MM.1S (cell line): ENCODE data around the gene LTBP3.

Experiments
- DNase-seq: peaks from one replicate; pipeline ENCODE4 v3.0.0-alpha.2; 2015
- H2AFZ ChIP-seq: fragments of 300-600 bp; sonication (generic); 2 replicates; pipeline ENCODE4 v1.6.0; 2016; ENCODE audit warnings: antibody characterized with exemption, low read length
- H3F3A ChIP-seq: fragments of 300-600 bp; sonication (generic); 2 replicates; pipeline ENCODE4 v1.6.1; 2016; ENCODE audit warnings: mild to moderate bottlenecking, antibody characterized with exemption, low read length, moderate library complexity, mixed read lengths; ENCODE audit not compliant: insufficient read depth
- H3K27ac ChIP-seq: fragments of 300-600 bp; sonication (generic); 2 replicates; pipeline ENCODE4 v1.5.1; 2016; ENCODE audit warnings: mild to moderate bottlenecking, low read length
- H3K27me3 ChIP-seq: fragments of 300-600 bp; sonication (generic); replicated peaks from 2 replicates; pipeline ENCODE4 v1.6.0; 2016; ENCODE audit warnings: low read length; ENCODE audit not compliant: insufficient read depth
- H3K36me3 ChIP-seq: fragments of 300-600 bp; sonication (generic); replicated peaks from 2 replicates; pipeline ENCODE4 v1.6.1; 2016; ENCODE audit warnings: mild to moderate bottlenecking, low read length, mixed read lengths; ENCODE audit not compliant: insufficient read depth
- H3K4me1 ChIP-seq: fragments of 300-600 bp; sonication (generic); 2 replicates; pipeline ENCODE4 v1.6.1; 2016; ENCODE audit warnings: low read length, mixed read lengths
- H3K4me2 ChIP-seq: fragments of 300-600 bp; sonication (generic); 2 replicates; pipeline ENCODE4 v1.6.0; 2016; ENCODE audit warnings: low read depth, low read length
- H3K4me3 ChIP-seq: fragments of 300-600 bp; sonication (generic); 2 replicates; pipeline ENCODE4 v1.5.1; 2016; ENCODE audit warnings: low read length, mixed read lengths
- H3K79me2 ChIP-seq: fragments of 300-600 bp; sonication (generic); 2 replicates; pipeline ENCODE4 v1.6.1; 2016; ENCODE audit warnings: mixed run types, low read length, mixed read lengths
- H3K9ac ChIP-seq: fragments of 300-600 bp; sonication (generic); 2 replicates; pipeline ENCODE4 v1.6.1; 2016; ENCODE audit warnings: low read length, mixed read lengths
- H3K9me2 ChIP-seq: fragments of 300-600 bp; sonication (generic); replicated peaks from 2 replicates; pipeline ENCODE4 v1.6.1; 2016; ENCODE audit warnings: mild to moderate bottlenecking, low read length, mixed read lengths; ENCODE audit not compliant: insufficient read depth
- H3K9me3 ChIP-seq: fragments of 300-600 bp; sonication (generic); replicated peaks from 2 replicates; pipeline ENCODE4 v1.6.1; 2016; ENCODE audit warnings: mild to moderate bottlenecking, low read length, mixed read lengths; ENCODE audit not compliant: insufficient read depth
- H4K20me1 ChIP-seq: fragments of 300-600 bp; sonication (generic); 2 replicates; pipeline ENCODE4 v1.6.1; 2016; ENCODE audit warnings: mild to moderate bottlenecking, low read length, moderate library complexity, mixed read lengths; ENCODE audit not compliant: insufficient read depth
- EZH2 ChIP-seq: fragments of 300-600 bp; sonication (generic); optimal IDR thresholded peaks from 2 replicates; pipeline ENCODE3; 2017; ENCODE audit warnings: low read depth, mild to moderate bottlenecking, antibody characterized with exemption, low read length, mixed read lengths
- EZH2phosphoT487 ChIP-seq: fragments of 300-600 bp; sonication (generic); IDR thresholded peaks from 2 replicates; pipeline ENCODE4 v1.6.1; 2018; ENCODE audit warnings: antibody characterized with exemption, low read length
- TF ChIP-seq, protein P1 (sequence below): fragments of 300-600 bp; sonication (generic); IDR thresholded peaks from 2 replicates; pipeline ENCODE4 v1.5.1; 2016; ENCODE audit warnings: antibody characterized with exemption, low read length, mixed read lengths

The LTBP3 gene

DNA sequence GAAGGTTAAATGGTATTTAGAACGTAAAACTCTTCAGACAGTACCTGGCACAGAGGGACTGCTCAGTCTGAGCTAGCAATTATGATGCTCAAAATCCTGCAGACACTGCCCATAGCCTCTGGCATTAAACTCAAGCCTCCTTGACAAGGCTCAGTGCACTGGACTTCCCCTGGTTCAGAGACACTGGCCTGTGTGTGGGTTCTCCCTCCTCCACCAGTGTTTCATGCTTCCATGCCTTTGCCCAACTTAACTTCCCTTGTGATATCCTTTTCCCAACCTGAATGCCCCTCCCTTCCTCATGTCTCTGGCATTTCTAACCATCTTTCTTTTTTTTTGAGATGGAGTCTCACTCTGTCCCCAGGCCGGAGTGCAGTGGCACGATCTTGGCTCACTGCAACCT lies 9.1 kb downstream of the LTBP3 start:
- Histone ChIP-seq H3K4me2 (no peak overlapping the region), H3K9me2 (no peaks in the 10 kb centered on the region), H3K27ac (no peak overlapping the region), H3K9me3 (no peaks in the 10 kb centered on the region), H3K4me3 (no peak overlapping the region), H3K36me3 (no peaks in the 10 kb centered on the region), H3K79me2 (peaks cover 3% of the 10 kb centered on the region; the same call in 1 of the 2 replicates), H2AFZ (no peak overlapping the region), H3K27me3 (no peaks in the 10 kb centered on the region), H4K20me1 (no peaks in the 10 kb centered on the region), H3F3A (peaks cover 28% of the 10 kb centered on the region), H3K9ac (no peak overlapping the region), H3K4me1 (peaks cover 36% of the 10 kb centered on the region)
- no peak for DNase-seq
- TF ChIP-seq, protein P1, sequence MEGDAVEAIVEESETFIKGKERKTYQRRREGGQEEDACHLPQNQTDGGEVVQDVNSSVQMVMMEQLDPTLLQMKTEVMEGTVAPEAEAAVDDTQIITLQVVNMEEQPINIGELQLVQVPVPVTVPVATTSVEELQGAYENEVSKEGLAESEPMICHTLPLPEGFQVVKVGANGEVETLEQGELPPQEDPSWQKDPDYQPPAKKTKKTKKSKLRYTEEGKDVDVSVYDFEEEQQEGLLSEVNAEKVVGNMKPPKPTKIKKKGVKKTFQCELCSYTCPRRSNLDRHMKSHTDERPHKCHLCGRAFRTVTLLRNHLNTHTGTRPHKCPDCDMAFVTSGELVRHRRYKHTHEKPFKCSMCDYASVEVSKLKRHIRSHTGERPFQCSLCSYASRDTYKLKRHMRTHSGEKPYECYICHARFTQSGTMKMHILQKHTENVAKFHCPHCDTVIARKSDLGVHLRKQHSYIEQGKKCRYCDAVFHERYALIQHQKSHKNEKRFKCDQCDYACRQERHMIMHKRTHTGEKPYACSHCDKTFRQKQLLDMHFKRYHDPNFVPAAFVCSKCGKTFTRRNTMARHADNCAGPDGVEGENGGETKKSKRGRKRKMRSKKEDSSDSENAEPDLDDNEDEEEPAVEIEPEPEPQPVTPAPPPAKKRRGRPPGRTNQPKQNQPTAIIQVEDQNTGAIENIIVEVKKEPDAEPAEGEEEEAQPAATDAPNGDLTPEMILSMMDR = no peak
- TF ChIP-seq EZH2 (no peak), EZH2phosphoT487 (no peak)

DNA sequence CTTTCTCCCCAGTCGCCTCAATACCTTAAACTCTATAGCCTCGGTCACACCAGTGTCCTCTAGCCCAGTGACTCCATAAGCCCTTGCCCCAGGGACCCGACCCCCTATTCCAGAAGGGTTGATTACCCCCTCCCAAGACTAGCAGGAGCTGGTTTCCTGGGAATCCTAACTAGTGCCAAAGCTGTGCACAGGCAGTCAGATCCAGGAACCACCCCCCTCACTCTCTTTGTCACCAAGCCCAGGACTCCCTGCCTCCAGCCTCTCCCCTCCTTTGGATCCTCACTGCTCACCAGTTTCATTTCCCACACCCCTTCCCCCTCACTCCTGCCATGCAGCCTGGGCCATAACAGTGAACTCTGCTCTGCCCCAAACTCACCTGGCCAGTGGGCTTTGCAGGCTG lies 9.8 kb downstream of the LTBP3 start:
- H3K9ac ChIP-seq = no peak overlapping the region
- no peaks in the 10 kb centered on the region for H3K27me3 ChIP-seq
- no peaks in the 10 kb centered on the region for H4K20me1 ChIP-seq
- no peaks in the 10 kb centered on the region for H3K36me3 ChIP-seq
- DNase-seq = no peak
- H3K79me2 ChIP-seq = peaks cover 3% of the 10 kb centered on the region; the same call in 1 of the 2 replicates
- no peaks in the 10 kb centered on the region for H3K9me2 ChIP-seq
- H3K4me2 ChIP-seq = no peak overlapping the region
- H2AFZ ChIP-seq = no peak overlapping the region
- TF ChIP-seq EZH2phosphoT487 (no peak), EZH2 (no peak)
- TF ChIP-seq, protein P1 = no peak
- no peak overlapping the region for H3K4me3 ChIP-seq
- H3K27ac ChIP-seq = no peak overlapping the region
- H3K4me1 ChIP-seq = peaks cover 36% of the 10 kb centered on the region
- peaks cover 28% of the 10 kb centered on the region for H3F3A ChIP-seq
- no peaks in the 10 kb centered on the region for H3K9me3 ChIP-seq

DNA sequence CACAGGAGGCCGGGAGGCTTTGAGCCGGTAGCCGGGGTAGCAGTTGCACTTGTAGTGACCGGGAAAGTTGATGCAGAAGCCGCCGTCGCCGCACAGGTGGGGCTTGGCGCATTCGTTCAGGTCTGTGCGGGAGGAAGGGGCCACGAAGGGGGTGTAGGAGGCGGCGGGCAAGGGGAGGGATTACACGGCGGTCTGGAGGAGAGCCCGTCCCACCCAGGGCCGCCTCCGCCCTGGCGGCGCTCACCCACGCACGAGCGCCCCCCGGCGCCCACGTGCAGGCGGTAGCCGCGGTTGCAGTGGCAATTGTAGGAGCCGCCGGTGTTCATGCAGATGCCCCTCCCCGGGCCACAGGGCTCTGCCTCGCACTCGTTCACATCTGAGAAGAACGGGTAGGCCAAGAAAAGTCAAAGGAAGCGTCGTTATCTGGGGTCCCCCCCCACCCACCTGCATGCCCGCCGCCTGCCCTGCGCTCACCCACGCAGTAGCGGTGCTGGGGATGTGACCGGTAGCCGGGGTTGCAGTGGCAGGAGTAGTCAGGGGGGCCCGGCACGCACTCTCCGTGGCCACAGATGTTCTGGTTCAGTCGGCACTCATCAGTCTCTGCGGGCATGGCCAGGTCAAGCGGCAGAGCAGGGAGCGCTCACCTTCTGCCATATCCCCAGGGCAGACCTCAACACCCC lies 10.6 kb downstream of the LTBP3 start:
- H3K9me3 ChIP-seq = no peaks in the 10 kb centered on the region
- H3K4me3 ChIP-seq = no peak overlapping the region
- peaks cover 3% of the 10 kb centered on the region; the same call in 1 of the 2 replicates for H3K79me2 ChIP-seq
- no peaks in the 10 kb centered on the region for H3K9me2 ChIP-seq
- H3F3A ChIP-seq = peaks cover 22% of the 10 kb centered on the region
- H3K9ac ChIP-seq = no peak overlapping the region
- TF ChIP-seq, protein P1 = no peak
- TF ChIP-seq EZH2phosphoT487 (no peak), EZH2 (no peak)
- peak overlapping the region; percentile 80; the same call in 1 of the 2 replicates for H3K4me2 ChIP-seq
- H4K20me1 ChIP-seq = no peaks in the 10 kb centered on the region
- H3K27me3 ChIP-seq = no peaks in the 10 kb centered on the region
- no peak overlapping the region for H3K27ac ChIP-seq
- H3K36me3 ChIP-seq = no peaks in the 10 kb centered on the region
- no peak overlapping the region for H2AFZ ChIP-seq
- H3K4me1 ChIP-seq = peaks cover 30% of the 10 kb centered on the region
- DNase-seq = no peak
